GM18520 (cell line): ENCODE results near the gene C8A.

Experiments used
- ATAC-seq: cut with Tn5 transposase; IDR thresholded peaks from one replicate; pipeline ENCODE4 v1.9.1; 2021; ENCODE audit not compliant: unreplicated experiment

C8A gene

DNA sequence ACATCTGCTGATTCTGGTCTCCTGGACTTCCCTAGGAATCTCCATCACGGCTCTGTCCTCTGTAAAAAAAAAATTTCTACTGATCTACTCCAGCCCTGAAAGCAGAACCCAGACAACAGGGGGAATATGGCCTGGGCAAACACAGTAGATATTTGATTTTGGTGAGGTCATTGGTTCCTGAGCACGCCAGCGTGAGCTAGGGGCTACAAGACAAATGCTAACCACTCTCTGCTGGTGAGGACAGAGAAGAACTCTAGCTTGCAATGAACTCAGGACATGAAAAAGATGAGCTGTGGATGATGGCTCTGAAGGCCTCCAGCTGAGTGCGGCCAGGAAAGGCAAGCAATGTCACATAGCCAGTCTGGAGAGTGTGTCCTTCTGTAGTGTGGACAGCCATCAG, 18.2 kb upstream of the C8A start:
- no peak for ATAC-seq

DNA sequence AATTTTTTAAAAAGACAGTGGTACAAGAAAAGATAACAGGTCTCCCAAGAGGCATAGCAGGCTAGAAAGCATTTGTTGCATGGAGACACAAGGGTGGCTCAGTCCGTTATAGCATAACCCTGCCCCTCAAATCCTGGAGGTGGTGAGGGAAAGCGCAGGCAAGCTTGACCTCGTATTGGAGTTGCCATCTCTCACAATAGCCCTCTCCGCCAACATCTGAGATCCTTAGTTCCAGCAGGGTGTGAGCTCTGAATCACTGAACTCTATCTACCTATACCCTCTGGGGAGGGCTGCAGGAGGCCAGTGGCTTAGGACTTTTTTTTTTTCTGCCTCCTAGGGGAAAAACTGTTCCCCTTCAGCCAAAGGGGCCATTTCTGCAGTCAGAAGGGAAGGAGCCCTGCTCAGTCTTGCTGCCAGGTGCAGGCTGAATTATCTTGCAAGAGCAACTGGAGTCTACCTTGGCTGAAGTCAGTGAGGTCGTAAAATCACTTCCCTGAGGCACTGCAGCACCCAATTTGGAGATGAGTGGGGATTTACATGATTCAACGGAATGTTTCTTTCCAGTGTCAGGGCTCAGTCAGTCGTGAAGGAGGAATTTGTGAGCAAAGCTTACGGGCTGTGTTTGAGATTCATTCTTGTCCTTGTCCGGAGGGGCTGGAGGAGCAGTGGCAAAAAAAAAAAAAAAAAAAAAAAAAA, 17.2 kb upstream of the C8A start:
- ATAC-seq: no peak

DNA sequence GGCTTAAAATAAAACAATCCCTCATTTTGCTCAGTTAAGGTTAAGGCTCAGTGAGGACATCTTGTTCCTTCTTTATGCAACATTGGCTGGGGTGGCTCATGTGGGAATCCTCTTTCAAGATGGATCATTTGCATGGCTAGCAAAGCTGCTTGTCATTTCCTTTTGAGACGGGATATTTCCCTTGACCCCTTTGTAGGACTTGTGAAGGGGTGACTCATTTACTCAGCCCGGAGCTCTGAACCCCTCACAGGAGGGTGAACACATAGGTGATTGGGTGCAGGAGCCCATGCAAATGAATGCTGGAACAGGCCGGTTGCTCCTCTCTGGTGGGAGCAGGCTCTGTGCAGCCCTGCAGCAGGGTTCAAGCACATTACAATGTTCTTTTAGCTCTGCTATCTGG, 15.8 kb upstream of the C8A start:
- ATAC-seq: no peak

DNA sequence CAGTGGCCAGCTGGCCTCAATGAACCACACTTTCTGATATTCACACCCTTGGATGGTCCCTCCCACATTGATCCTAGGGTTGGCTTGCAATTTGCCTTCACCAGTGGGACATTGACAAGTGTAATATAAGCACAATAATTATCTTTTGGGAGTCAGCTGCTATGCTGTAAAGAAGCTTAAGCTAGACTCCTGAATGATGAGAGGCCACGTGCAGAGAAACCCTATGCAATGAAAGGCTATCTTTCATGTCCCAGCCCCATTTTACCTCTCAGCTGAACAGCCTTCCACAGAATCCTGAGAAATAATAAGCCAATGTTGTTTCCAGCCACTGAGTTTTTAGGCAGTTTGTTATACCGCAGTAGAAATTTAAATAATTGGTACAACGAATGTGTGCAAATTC, 11.1 kb upstream of the C8A start:
- ATAC-seq: no peak

DNA sequence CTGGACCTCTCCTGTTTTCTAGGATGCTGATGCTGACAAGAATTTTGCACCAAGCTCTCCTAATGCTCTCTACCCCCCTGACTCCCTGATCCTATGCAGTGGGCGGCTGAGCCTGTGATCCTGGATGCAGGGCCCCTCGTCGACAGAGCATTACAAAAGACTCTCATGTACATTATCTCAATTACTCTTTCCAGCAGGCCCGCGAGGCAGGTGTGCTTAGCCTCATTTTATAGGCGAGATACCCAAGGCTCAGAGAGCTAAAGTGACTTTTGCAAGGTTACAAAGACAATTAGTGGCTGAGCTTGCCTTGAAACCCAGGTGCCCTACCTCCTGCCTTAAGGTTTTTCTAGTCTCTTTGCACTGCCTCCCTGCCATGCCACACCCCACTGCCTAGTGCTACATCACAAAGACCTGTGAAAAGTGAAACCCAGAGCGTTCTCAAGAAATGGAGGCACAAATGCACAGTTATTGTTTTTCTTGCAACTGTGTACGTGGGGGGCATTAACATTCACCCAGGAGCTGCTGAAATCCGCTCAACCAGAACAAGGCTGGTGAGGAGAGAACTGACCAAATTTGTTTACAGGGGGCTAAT, 10.0 kb upstream of the C8A start:
- no peak for ATAC-seq

DNA sequence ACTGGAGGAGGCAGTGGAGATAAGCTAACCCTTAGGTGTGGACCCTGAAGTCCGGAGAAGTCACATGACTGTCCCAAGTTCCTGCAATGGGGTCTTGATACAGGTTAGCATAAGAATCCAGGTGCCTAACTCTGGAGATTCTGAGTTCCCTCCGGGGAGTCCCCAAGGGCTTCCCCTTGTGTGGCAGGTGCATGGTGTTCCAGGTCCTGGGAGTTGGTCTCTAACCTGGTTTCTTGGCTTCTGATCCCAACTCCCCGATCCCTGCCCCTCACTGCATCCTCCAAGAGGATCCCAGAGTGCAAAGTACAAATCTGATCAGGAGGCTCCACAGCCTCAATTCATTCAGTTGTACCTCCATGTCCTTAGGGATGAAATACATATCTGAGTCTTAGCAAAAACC, 9.3 kb upstream of the C8A start:
- ATAC-seq: no peak

DNA sequence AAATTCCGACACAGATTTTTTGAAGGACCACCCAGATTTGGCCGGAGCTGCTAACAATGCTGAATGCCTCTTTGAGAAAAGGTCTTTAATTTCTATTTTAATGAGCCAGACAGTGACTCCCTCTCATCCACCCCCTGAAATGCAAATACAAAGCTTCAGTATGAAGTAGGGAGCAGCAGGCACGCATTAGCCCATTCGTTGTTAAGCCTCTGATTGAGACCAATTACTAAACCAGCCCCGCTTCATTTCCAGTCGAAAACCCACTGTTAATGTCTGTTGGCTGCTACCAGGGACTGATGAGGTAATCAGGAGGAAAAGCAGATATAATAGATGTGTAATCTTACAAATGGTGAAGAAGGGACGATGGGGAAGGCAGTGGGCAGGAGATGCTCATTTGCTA, 4.8 kb upstream of the C8A start:
- ATAC-seq: no peak

DNA sequence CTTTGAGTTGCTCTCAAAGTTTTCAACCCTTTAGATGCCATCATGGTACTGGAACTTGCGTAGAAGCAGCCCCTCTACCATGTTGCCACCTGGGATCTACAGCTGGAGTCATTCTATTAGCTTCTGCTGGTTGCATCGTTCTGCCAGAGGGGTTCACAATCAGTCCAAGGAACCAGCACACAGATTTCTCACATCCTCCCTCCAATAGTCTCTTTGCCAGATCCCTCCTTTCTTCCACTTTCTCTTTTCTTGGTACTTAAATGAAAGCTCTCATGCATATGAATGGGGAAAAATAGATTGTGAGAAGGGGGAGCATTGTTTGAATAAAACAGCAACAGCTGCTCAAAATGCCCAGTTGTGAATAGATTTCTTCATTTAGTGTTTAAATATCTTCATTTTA, 4.2 kb upstream of the C8A start:
- ATAC-seq: no peak

DNA sequence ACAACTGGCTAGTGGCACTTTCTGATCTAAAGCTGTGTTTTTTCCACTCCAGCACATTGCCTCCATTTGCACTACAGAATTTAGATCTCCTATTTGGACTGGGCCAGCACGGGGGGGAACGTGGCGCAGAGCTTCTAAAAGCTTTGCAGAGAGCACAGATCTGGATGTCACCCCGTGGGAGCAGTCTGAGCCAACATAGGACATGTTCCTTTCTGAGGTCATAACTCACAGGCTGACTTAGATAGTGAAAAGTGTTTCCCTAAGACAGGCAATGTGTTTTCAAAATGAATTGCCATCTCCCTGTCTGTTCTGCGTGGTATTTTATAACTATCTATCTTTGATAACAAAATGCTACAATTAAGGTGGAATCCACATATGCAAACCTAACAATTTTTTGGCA, 3.7 kb upstream of the C8A start:
- ATAC-seq: no peak

DNA sequence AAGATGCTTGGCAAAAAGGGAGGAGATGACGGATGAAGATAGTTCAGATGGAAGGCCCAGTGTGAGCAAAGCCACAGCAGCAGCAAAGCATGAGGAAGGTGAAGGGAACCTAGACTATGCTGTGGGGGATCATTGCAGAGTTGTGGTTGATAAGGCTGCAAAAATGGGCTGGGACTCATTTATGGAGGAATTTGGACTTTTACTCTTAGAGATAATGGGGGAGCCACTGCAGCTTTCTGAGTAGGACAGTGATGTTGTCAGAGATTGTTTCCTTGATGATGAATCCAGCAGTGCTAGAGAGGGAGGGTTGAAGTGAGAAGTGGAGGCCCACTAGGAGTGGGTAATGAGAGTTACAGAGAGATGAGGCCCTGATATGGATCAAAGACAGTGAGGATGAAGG, 2.1 kb upstream of the C8A start:
- no peak for ATAC-seq

DNA sequence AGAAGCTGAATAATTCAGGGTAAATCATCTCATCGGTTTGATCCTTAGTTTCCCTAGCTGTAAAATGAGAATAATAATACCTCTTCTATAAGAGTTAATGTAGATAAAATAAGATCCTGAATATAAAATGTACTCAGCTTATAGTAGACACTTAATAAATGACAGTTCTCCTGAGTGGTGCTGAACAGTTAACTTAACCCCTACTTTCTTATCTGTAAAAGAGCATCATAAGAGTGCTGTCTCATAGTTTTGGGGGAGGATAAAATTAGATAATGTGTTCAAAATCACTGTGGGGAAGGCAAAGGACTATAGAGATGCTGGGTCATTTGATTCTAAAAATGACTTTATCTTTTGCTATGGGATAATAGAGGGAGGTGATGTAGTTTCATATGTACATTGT, 593 bp downstream of the C8A start:
- ATAC-seq: no peak

DNA sequence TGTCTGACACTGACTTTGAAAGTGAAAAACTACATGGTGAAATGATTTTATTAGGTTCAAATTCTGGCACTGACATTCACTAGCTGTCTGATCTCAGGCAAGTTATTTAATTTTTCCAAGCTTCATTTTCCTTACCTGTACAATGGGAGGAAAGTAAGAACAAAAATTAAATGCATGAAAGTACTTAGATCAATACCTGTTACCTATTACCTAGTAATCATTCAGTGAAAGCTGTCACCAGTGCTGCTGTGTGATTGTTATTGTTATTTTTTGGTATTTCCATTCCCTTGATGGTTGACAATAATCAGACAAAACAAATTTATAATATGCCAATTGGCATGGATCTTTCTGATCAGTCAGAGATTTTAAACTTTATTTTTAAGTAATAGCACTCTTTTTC, 1.6 kb downstream of the C8A start:
- ATAC-seq: no peak

DNA sequence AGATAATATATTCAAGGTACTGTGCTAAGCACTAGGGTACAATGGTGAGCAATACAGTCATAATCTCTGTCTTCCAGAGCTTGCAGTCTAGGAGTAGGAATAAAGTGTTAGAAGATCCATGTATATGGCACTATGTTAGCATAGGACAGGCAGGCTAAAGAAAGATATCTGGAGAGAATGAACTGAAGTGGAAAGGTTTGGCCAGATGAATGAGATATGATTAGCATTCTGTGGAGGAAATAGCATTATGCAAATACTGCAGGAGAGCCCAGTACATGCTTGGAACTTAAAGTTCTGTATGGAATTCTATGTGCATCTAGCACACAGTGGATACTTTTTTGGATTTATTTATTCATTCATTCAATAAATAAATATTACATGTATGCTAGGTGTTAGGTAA, 4.7 kb downstream of the C8A start:
- no peak for ATAC-seq

DNA sequence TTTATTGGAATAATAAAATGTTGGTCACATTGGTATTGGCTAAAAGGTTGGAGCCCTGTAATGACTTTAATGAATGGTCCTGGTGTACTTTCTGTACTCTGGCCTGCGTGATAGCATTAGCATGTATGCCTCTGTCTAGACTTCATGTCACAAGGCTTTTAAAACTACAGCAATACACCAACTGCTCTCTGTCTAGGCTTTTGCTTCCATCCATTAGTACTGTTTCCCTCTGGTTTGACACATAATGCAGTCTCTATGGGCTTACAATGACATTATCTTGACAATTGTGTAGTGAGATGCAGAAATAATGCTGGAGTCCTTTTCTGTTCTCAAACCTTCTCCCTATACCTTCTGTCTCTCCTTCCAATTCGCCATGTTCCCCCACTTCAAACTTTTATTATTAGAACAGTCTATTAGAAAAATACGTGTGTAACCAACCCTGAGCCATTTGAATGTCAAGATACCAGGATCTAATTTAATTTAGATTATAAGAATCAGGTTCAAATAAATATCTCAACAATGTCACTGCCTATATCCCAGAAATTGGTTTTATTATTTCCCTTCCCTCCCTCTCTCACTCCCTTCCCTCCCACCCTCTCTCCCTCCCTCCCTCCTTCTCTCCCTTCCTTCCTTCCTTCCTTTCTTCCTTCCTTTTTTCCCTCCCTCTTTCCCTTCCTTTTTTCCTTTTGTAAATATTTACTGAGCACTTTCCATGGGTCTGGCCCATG, 8.8 kb downstream of the C8A start:
- no peak for ATAC-seq

DNA sequence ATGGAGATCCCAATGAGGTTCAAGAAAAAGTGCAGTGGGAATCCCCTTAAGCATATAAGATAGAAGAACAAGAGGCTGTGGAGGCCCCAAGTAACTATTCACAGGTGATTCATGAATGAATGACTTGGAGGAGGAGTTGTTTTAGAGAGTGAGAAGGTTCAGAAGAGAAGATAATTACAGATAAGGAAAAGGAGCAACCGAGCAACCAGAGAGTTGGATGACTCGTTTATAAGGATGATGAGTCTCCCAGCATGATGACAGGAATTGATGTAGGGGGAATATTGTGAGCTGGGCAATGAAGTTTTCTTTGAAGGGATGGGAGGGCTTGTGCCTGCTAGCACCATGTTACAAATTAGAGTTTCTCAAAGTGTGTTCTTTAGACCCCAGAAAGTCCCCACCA, 9.8 kb downstream of the C8A start:
- no peak for ATAC-seq

DNA sequence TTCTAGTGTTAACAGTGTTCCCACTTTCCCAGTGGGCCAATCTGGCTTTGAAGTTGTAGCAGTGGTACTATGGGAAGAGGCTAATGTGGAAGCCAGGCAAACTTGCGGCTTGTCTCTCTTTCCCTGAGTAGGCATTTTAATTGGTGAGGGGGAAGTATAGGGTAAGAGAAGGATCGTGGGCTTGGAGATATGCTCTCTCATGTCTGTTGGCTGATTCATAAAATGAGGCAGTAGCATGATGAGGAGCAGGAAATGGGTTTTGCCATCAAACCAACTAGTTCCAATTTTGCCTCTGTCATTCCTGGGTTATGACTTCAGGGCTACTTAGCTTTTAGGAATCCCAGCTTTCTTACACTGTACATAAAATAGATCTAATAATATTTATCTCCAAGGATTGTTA, 12.1 kb downstream of the C8A start:
- no peak for ATAC-seq

DNA sequence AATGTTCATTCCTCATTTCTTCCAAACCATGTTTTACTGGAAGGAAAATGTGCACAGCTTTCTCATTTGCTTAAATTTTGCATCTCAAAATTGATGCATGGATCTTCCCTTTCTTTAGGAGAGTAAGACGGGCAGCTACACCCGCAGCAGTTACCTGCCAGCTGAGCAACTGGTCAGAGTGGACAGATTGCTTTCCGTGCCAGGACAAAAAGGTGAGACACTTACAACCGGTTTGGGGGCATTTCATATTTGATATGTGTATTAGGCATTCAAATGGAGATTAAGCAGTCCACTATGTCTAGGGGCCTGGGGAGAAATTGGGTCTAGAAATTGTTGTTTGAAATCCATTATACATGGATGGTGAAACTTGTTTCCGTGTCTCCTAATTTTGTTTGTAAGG, 12.9 kb downstream of the C8A start:
- ATAC-seq: no peak

DNA sequence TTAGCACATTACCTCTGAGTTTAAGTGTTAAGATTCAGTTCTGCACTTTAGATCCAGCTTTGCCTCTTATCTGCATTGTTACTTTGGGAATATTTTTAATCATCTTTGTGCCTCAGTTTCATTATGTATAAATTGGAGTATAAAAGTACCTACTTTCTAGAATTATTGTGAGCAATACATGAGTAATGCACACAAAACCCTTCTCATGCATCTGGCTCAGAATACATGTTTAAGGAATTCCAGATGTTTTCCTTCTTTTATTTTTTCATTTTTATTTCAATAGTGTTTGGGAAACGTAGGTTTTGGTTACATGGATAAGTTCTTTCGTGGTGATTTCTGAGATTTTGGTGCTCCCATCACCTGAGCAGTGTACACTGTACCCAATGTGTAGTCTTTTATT, 14.2 kb downstream of the C8A start:
- no peak for ATAC-seq

DNA sequence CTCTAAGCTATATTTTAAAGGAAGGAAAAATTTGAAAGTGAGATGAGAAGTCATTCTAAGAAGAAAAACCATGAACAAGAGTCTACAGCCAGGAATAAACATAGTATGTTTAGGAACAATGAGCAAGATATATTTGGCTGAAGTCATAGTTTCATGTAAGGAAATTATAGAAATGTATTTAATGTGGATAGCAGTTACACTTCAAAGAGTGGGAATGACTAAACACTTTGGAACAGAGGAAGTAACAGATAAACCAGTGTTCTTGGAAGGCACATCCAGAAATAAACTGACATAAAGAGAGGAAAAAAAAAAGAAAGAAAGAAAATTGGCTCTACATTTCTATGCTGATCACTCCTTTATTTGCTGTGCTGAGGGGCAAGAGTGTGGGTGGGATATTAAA, 18.0 kb downstream of the C8A start:
- ATAC-seq: no peak

DNA sequence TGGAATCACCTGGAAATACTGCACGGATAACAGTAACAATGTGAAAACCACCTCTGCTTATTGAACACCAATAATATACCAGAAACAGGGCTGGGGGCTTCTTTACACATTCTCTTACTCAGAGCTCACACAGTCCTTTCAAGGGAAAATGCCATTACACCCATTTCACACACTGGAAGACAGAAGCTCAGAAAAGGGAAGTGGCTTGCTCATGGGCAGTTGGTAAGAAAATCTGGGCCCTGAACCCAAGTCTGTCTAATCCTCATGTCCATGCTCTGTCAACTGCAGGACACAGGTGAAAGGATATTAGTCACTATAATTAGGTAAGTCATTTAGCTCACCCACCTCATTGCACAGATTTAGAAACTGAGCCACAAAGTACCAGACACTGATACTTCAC, 18.6 kb downstream of the C8A start:
- ATAC-seq: no peak

DNA sequence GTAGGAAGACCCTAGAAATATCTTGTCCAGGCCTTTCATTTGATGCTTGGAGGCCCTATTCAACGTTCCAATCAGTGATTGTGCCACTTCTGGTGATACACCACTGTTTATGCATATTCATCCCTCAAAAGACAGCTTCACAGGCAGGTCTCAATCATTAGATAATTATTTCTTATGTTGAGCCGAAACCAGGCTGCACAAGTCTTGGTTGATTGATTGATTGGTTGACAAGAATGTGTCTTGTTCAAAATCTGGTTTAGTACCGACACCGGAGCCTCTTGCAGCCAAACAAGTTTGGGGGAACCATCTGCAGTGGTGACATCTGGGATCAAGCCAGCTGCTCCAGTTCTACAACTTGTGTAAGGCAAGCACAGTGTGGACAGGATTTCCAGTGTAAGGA, 20.1 kb downstream of the C8A start:
- ATAC-seq: no peak

DNA sequence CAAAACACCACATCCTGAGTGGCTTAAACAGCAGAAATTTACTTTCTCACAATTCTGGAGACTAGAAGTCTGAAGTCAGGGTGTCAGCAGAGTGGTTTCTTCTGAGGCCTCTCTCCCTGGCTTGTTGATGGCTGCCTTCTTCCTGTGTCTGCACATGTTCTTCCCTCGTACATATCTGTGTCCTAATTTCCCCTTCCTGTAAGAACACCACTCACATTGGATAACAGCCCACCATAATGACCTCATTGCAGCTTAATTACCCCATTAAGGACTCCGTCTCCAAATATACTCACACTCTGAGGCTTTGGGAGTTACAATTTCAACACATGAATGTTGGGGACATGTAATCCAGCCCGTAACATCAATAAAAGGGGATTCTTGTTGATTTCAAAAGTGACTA, 23.4 kb downstream of the C8A start:
- no peak for ATAC-seq

DNA sequence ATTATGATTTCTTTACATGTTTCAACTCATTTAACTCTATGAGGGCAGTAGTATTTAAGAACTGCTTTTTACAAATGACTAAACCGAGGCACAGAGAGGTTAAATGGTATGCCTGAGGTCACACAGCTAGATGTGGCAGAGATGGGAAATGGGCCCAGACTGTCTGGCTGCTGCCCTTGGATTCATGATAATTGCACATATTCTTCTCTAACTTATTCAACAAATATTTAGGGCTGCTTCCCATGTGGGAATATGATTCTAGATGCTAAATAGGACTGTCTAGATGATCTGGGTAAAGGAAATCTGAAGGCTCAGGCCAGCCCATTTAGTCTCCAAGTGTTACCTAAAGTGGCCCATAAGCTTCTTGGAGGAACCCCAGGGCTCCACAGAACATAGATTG, 26.2 kb downstream of the C8A start:
- no peak for ATAC-seq
